HG02938 (cell line): ENCODE results near the gene BORA.
"Not testable (repeated sequence)": the region's sequence is repeated elsewhere in the genome, so short reads cannot be mapped to it uniquely, and the experiment has no call there.

Source experiments
- ATAC-seq: cut with Tn5 transposase; IDR thresholded peaks from one replicate; pipeline ENCODE4 v1.9.1; 2021; ENCODE audit warnings: mild to moderate bottlenecking, moderate library complexity; ENCODE audit not compliant: unreplicated experiment

BORA gene

DNA sequence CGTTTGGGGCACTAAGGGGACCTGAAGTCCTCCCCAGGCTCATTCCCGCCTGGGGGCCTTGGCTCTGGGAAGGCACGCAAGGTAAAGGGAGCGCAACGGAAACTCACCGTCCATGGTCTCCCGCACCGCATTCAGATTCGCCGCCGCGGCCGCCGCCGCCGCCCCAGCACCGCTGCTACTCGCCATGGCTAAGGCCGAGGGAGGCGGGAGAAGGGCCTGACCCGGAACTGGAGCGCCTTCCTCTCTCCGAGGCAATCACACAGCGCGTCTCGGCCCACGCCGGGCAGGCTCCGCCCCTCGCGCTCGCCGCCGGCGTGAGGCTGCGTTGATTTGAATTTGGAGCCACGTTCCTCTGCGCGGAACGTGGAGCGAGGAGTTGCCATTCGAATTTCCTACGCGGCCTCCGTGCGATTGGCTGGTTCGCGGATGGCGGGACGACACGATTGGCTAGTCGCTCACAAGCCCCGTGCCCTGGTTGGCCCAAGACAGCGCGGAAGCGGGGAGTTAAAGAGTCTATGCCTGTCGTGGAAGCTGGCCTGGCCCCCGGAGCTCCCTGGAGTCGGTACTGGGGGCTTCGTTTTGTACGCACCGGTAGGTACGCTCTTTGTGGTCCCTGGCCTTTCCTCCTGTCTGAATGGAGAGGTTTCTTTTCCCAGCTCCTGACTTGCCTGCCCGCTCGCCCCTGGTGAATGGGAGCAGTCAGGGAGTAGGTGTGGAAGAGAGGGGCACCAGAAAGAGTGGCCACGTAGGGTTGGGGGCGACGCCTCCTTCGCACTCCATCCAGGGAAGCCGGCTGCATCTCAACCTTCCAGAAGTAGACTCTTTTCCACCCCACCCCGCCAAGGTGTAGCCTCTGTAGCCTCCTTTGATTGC lies at the start of gene BORA, which contains the start of gene MZT1:
BORA (plus strand) TSS at position 507 of the 873 bp plus-strand sequence. CDS start 1,018 bp downstream, outside the sequence.
MZT1 (minus strand) TSS at position 213 of the 873 bp plus-strand sequence; CDS start at position 186, 27 bp downstream.
- ATAC-seq = peak; percentile 94

DNA sequence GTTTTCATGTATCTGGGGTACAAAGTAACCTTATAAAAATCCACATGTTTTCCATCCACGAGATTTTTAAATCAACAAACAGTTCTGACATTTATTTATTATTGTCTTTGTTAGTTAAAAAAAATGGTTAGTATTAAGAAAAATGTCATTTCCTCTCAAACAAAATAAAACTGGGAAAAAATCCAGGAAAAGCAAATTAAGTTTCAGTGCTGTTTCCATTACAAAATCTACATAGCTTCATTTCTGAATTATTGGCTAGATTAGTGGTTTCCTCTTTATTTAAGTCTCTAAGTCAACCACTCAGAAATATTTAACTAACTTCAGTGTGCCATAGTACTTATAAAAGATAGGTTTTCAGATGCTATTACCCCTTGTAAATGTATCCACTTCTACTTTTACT lies 49.4 kb upstream of the BORA start:
- ATAC-seq = no peak

- ATAC-seq = no peak
Measured at GRCh38 chr13:72680353-72680752, 47.4 kb upstream of the BORA start.

GRCh38 chr13:72686766-72687165 lies 41.0 kb upstream of the BORA start:
- no peak for ATAC-seq

DNA sequence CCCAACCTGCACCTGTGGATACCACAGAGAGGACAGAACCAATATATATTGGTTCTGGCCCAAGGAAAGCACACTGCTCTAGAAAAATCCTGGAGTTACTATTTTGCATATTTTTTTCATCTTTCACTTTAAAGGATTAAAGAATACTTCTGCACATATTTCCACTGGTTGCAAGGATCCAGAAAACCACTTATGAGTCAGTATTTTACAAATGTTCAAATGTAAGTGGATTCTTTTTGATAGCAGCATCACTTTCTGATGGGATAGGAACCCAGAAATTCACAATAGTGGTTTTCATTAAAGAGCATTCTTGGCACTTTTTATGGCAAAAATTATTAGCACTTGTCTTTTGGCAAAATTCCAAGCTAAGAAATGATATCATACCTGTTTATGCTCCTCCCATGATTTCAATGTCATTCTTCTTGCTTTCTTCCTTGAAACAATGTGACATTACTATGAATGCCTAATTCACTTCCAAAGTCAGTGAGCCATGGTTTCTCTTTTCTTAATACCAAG lies 38.5 kb upstream of the BORA start:
- no peak for ATAC-seq

DNA sequence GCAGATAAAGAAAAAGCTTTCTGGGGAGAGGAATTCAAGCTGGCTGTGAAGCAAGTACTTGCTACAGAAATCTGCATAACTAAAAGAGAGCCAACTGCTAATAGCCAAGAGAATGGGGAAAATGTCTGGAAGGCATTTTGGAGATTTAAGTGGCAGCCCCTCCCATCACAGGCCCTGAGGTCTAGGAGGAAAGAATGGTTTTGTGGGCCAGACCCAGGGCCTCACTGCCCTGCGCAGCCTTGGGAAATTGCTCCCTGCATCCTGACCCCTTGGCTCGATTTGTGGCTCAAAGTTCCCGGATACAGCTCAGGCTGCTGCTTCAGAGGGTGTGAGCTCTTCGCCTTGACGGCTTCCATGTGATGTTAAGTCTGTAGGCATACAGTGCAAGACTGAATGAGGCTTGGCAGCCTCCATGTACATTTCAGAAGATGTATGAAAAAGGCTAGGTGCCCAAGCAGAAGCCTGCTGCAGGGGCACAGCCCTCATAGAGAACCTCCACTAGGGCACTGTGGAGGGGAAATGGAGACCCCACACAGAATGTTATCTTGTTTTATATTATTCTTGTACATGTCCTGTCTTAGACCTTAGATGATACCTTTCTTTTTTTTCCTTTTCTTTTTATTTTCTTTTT lies 34.7 kb upstream of the BORA start:
- ATAC-seq = no peak

DNA sequence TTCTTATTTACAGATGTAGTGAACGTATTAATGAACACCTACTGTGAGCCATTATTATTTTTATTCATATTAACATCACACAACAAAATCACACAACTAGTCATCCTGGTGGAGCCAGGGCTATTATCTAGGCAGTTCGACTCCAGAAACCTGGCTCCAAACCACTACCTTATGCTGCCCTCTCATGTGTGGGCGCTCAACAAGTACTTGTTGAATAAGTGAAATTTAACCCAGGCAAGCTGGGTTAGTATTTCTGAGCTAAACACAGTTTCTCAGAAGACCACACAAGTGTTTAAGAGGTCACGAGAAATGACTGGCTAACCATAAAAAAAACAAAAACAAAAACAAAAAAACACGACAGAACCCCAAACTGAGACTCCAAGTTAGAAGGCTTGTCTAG lies 33.9 kb upstream of the BORA start:
- ATAC-seq = no peak

DNA sequence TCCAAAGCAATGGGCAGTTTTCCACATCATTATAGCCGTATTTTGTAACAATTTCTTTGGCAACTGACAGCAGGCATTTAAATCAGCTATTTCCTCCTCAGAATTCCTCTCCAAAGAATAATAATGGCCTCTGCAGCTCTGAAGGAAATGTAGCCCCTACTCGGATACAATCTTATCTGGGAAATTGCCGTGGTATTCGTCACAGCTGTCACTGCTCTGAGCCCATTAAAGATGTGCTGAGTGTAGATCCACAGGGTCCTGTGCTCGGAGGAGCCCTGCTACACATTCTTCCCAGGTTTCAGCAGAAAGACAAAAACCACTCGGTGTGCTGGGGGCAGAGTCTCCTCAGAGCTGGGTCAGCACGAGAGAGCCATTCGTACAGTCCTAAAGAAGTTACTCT lies 33.4 kb upstream of the BORA start:
- no peak for ATAC-seq

GRCh38 chr13:72696579-72696978 lies 31.1 kb upstream of the BORA start:
- ATAC-seq = no peak

DNA sequence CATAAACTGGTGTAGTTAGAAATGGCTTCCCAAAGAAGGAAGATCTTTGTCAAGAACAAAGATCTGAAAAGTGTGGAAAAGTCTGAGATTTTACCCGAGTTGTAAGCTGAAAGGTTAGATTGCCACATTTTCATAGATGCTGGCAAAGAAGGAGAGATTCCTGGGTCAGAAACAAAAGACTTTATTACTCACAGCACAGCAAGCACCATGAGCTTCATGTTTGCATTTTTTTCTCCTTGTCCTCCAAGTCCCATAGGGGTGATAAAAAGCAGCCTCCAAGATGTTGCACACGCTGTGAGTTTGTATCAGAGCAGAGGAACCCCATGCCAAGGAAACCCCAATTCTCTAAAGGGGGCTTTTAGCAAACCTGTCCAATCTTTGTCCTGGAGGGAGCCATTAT lies 29.6 kb upstream of the BORA start:
- no peak for ATAC-seq

DNA sequence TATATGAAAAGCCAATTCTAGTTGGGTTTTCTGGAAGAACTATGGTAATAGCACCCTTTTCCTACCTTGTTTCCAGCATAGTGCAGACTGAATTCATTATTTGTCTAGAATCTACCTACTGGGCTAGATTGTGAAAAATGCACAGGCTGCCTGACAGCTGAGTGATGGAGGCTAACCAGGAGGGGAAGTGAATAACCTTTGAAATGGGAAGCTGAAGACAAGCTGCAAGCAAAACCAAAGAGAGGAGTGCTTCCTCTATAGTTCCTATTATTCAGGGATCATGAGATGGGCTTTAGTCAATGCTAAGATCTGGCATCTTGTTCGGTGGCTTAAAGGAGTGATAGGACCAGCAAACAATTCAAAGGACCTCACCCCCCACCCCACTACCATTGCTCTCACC lies 27.2 kb upstream of the BORA start:
- no peak for ATAC-seq

GRCh38 chr13:72716776-72717175 lies 10.9 kb upstream of the BORA start:
- ATAC-seq = no peak

DNA sequence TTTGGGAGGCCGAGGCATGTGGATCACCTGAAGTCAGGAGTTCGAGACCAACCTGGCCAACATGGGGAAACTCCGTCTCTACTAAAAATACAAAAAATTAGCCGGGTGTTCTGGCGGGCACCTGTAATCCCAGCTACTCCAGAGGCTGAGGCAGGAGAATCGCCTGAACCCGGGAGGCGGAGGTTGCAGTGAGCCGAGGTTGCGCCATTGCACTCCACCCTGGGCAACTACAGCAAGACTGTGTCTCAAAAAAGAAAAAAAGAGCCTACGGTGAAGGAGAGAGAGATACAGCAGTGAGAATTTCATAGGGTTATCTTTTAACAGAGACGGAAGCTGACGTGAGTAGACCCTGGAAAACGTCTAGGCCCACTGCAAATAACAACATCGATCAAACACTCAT lies 1.5 kb upstream of the BORA start:
- not testable (repeated sequence) for ATAC-seq

DNA sequence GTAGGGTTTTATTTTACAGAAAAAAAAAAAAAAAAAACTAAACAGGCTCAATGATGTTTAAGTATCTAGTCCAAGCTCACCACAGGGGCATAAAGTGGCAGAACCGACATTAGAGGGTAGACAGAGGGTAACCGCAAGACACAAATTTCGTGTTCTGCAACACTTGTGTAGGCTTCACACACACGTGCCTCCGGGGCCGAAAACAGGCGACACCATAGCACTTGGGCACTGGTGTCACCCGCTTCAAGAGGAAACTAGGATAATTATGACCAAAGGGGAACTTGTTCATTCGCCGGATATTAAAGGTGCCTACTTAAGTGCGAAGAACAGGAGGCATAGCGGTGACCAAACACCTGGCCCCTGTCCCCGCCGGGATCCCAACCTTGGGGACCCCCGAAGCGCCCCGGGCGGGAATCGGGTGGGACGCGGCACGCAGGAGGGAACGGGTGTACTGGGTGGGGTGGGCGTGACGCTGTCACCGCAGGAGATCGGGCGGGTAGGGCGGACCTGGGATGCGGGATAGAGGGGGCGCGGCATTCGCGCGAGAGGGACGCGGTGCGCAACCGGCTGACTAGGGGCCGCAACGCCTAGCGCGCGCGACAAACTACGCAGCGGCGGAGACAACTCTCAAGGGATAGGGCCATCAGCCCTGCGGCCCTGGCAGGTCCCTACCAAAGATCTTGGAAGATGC lies 852 bp upstream of the BORA start:
- ATAC-seq = peak; percentile 35

DNA sequence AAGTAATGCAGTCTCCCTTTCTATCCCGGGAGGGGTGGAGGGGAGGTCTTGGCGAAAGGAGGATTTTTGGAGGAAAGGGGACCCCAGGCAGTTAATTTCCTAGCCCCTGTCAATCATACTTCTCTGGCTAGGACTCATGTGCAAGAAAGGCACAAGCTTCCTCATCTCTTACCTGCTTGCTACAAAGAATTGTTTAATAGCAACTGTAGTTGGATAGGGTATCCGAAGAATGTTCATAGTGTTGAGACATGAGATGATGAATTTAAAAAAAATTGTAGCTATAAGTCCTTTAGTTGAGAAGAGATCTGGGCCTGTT lies 525 bp downstream of the BORA start:
- ATAC-seq = no peak

DNA sequence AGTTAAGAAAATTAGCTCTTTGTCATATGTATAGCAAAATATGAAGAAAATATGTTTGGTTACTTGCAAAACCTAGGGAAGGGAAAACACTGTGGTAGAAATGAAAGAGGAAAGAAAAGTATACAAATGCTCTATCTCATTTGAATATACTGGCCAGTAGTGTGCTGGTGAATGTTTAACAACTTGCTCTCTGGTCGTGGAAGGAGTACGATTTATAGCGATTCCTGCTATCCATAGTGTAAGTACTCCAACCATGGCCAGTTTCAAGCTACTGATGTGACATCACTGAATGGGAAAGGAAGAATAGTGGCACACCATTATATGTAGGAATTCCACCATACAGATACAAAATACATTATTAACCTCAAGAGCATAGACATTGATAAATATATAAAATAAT lies 9.3 kb downstream of the BORA start:
- ATAC-seq = no peak

DNA sequence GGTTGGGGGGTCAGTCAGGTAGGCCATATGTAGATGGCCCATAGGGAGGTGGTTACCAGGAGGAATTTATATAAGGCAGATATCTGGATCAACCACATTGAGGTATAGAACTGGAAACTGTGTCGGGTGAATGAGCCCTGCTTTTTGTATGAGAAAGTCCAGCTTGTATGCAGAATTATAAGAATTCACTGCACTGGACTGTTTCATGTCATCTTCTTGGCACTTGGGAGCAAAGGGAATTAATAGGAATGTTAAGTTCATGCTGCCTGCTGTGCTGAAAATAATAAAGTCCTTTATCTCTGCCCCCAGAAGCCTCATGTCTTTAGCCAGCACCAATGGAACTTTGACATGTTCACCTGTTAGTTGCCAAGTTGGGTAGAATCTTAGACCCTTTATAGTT lies 12.3 kb downstream of the BORA start:
- no peak for ATAC-seq

DNA sequence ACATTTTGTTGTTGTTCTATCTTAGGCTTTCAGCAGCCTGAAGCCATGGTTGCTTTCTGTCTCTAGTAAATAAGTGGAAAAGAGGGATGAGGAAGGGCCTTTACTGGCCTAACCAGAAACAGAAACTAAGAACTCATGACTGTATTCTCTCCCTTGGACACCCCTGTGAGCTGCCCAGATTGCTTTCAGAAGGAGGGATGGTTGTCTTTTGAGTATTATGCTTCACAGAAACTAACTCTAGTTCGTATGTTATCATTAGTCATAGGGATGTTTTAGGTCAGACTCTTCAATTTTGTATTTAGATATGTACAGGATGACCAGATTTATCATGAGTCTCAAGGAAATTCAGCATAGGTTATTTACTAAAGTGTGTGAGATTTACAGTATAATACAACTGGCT lies 17.5 kb downstream of the BORA start:
- ATAC-seq = no peak

DNA sequence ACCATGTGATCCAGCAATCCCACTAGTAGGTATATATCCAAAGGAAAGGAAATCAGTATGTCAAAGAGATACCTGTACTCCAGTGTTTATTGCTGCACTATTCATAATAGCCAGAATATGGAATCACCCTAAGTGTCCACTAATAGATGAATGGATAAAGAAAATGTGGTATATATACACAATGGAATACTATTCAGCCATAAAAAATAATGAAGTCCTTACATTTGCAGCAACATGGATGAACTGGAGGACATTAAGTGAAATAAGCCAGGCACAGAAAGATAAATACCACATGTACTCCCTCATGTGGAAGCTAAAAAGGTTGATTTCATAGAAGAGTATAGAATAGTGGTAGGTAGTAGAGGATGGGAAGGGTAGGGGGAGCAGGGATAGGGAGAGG lies 23.5 kb downstream of the BORA start:
- no peak for ATAC-seq

GRCh38 chr13:72754111-72754510 lies 26.4 kb downstream of the BORA start:
- ATAC-seq = no peak

DNA sequence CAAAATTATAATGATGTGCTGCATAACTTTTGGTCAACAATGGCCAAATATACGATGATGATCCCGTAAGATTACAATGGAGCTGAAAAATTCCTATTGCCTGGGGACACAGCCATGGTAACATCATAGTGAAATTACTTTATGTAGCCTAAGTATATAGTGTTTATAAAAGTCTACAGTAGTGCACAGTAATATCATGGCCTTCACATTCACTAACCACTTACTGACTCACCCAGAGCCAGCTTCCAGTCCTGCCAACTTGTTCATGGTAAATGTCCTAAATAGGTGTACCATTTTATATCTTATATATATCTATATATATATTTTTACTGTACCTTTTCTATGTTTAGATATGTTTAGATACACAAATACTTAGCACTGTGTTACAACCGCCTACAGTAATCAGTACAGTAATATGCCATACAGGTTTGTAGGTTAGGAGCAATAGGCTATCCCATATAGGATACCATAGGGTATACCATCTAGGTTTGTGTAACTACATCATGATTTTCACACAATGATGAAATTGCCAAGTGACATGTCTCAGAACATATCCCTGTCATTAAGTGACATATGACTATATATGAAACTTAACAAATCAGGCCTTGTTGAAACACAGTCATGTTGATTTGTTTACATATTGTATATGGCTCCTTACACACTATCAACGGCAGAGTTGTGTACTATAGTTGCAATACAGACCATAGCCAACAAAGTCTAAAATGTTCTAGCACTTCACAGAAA lies 30.2 kb downstream of the BORA start:
- ATAC-seq = no peak
